ENCODE measurements around the gene PSMC3.

GRCh38 chr11:47399860-47400767 lies 26.1 kb downstream of the PSMC3 start:
- TF ChIP-seq EZH2phosphoT487 (IDR thresholded peaks at IDR 0.05; ENCODE audit: low read depth, severe bottlenecking, unreplicated experiment) (no peak), CTCF (IDR thresholded peaks at IDR 0.05; ENCODE audit: poor library complexity) (no peak), EZH2 (IDR thresholded peaks at IDR 0.05; ENCODE audit: borderline replicate concordance) (peak; percentile 19)
